HG03175 (cell line): Measurements from ENCODE around the gene TFPI.
"Not testable (repeated sequence)": the region's sequence is repeated elsewhere in the genome, so short reads cannot be mapped to it uniquely, and the experiment has no call there.

ENCODE experiments used
- ATAC-seq: cut with Tn5 transposase; IDR thresholded peaks from one replicate; pipeline ENCODE4 v1.9.1; 2021; ENCODE audit warnings: mild to moderate bottlenecking, moderate library complexity; ENCODE audit not compliant: unreplicated experiment

TFPI gene

GRCh38 chr2:187529248-187529976 is 24.8 kb downstream of the TFPI start:
- ATAC-seq, result no peak

GRCh38 chr2:187528042-187528441 is 26.2 kb downstream of the TFPI start:
- no peak for ATAC-seq

- no peak for ATAC-seq
These were observed 27.0 kb downstream of the TFPI start for GRCh38 chr2:187527262-187527661.

GRCh38 chr2:187526792-187527191 is 27.4 kb downstream of the TFPI start:
- no peak for ATAC-seq

- no peak for ATAC-seq
These were observed 28.9 kb downstream of the TFPI start for GRCh38 chr2:187525163-187525900.

GRCh38 chr2:187523325-187523724 is 30.9 kb downstream of the TFPI start:
- ATAC-seq, result no peak

- no peak for ATAC-seq
These were observed 34.1 kb downstream of the TFPI start for GRCh38 chr2:187520121-187520624.

GRCh38 chr2:187519419-187520120 is 34.7 kb downstream of the TFPI start:
- ATAC-seq, result no peak

- not testable (repeated sequence) for ATAC-seq
These were observed 36.4 kb downstream of the TFPI start for GRCh38 chr2:187517750-187518361.

GRCh38 chr2:187516630-187517510 is 37.4 kb downstream of the TFPI start:
- not testable (repeated sequence) for ATAC-seq

- ATAC-seq, result no peak
These were observed 39.3 kb downstream of the TFPI start for GRCh38 chr2:187514930-187515329.

GRCh38 chr2:187514235-187514829 is 39.9 kb downstream of the TFPI start:
- not testable (repeated sequence) for ATAC-seq

- ATAC-seq, result not testable (repeated sequence)
These were observed 40.6 kb downstream of the TFPI start for GRCh38 chr2:187513460-187514234.

GRCh38 chr2:187511356-187512315 is 42.6 kb downstream of the TFPI start:
- no peak for ATAC-seq

- ATAC-seq, result not testable (repeated sequence)
These were observed 43.5 kb downstream of the TFPI start for GRCh38 chr2:187510419-187511355.

GRCh38 chr2:187509667-187510417 is 44.4 kb downstream of the TFPI start:
- ATAC-seq, result no peak
